ENCODE measurements around the gene TMEM187.

GRCh38 chrX:154019061-154019621, 46.6 kb downstream of the TMEM187 start:
- TF ChIP-seq CTCF (conservative IDR thresholded peaks at IDR 0.05): no peak
- no peak for TF ChIP-seq ZFX (IDR thresholded peaks at IDR 0.05)
